PFSK-1 (cell line): ENCODE measurements around the gene ELAVL2.

Source experiments
- FOXP2 ChIP-seq: optimal IDR thresholded peaks from 2 replicates; pipeline ENCODE3; 2011; ENCODE audit warnings: borderline replicate concordance, control low read depth, inconsistent platforms; ENCODE audit not compliant: insufficient read depth; ENCODE audit errors: extremely low read length, extremely low read depth
- POLR2AphosphoS5 ChIP-seq: IDR thresholded peaks from 2 replicates; pipeline ENCODE4 v1.6.1; 2012; ENCODE audit warnings: low read depth, mild to moderate bottlenecking, control low read depth, low read length, moderate library complexity
- REST ChIP-seq, 2 experiments: IDR thresholded peaks; 2 replicates each; pipeline versions ENCODE4 v1.6.1 to v1.8.0; 2011 to 2012; ENCODE audit warnings: low read depth in 2 of 2, low read length in 2 of 2, control low read depth in 1 of 2, inconsistent platforms in 1 of 2, mild to moderate bottlenecking in 1 of 2, moderate library complexity in 1 of 2; ENCODE audit not compliant: insufficient read depth in 1 of 2
- SIN3A ChIP-seq: IDR thresholded peaks from 2 replicates; pipeline ENCODE4 v1.6.1; 2012; ENCODE audit warnings: mild to moderate bottlenecking, low read length, moderate library complexity, borderline replicate concordance; ENCODE audit not compliant: insufficient read depth
- TAF1 ChIP-seq: IDR thresholded peaks from 2 replicates; pipeline ENCODE4 v1.6.1; 2012; ENCODE audit warnings: low read length, control low read depth, borderline replicate concordance; ENCODE audit not compliant: insufficient read depth

ELAVL2 gene

GRCh38 chr9:23721466-23721865, 104.6 kb downstream of the ELAVL2 start:
- no peak for TF ChIP-seq SIN3A
- no peak for TF ChIP-seq POLR2AphosphoS5

- no peak for TF ChIP-seq REST (IDR thresholded peaks at IDR 0.05; ENCODE audit: insufficient read depth in 1 of 2, low read depth in 2 of 2, low read length in 2 of 2)
- TF ChIP-seq FOXP2 = no peak
- no peak for TF ChIP-seq TAF1
- TF ChIP-seq SIN3A = no peak
- TF ChIP-seq POLR2AphosphoS5 = no peak
These were observed 108.5 kb downstream of the ELAVL2 start for GRCh38 chr9:23717505-23717904.

- TF ChIP-seq FOXP2 (no peak), SIN3A (no peak), REST (IDR thresholded peaks at IDR 0.05; ENCODE audit: insufficient read depth in 1 of 2, low read depth in 2 of 2, low read length in 2 of 2) (no peak), POLR2AphosphoS5 (no peak), TAF1 (no peak)
These were observed 118.8 kb downstream of the ELAVL2 start for GRCh38 chr9:23707249-23707648.

- TF ChIP-seq POLR2AphosphoS5 (no peak), REST (IDR thresholded peaks at IDR 0.05; ENCODE audit: insufficient read depth in 1 of 2, low read depth in 2 of 2, low read length in 2 of 2) (no peak), TAF1 (no peak), FOXP2 (no peak), SIN3A (no peak)
These were observed 123.6 kb downstream of the ELAVL2 start for GRCh38 chr9:23702311-23702922.

- no peak for TF ChIP-seq REST (IDR thresholded peaks at IDR 0.05; ENCODE audit: insufficient read depth in 1 of 2, low read depth in 2 of 2, low read length in 2 of 2)
- no peak for TF ChIP-seq FOXP2
- no peak for TF ChIP-seq POLR2AphosphoS5
- TF ChIP-seq TAF1 = no peak
- TF ChIP-seq SIN3A = no peak
These were observed 124.7 kb downstream of the ELAVL2 start for GRCh38 chr9:23701291-23701690.
